ENCODE data around the gene CRHR2. TPM values are rescaled to one million over a fixed set of nuclear protein-coding genes. Genes with fewer than 3 reads are reported as not detected.
"Not testable (repeated sequence)": the region's sequence is repeated elsewhere in the genome, so short reads cannot be mapped to it uniquely, and the experiment has no call there.

Gene CRHR2
- total RNA-seq, 1 donor from 2014 or later, result not detected

- no peak for DNase-seq (ENCODE audit: low read depth)
Measured at GRCh38 chr7:30656006-30656957, 26.0 kb downstream of the CRHR2 start.

DNA sequence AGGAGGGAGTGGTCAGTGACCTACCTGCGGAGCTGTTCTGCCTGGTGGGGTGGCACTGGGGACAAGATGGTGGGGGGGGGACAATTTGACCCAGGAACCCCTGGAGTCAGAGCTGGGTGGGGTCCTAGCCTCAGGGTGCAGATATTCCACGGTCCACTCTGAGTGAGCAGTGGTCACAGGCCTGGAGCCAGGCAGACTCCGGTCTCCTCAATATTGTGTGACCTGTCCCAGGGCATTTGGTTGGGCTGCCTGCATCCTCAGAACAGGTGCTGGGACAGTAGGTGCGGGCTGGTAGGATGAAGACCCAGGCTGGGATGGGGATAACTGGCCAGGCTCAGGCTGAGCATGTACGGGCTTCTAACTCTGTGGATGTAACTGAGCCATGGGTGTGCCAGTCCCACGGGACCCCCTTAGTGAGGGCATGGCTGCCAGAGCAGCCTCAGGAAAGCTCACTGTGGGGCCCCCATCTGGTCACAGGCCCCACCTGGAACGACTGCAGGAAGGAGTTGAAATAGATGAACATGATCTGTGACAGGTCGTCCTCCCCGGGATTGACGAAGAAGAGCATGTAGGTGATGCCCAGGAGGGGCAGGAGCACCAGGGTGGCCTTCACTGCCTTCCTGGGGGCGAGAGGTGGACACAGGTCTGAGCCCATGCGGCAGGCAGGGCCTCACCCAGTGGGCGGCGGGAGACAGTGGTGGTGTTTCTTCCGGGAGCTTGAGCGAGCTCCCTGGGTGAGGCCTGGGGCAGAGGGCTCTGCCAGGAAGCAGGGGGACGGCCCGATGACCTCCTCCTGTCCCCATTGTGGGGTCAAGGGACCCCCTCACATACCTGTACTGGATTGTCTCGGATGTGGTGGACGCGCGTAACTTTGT lies 26.9 kb downstream of the CRHR2 start:
- no peak for DNase-seq (ENCODE audit: low read depth)

- DNase-seq (ENCODE audit: low read depth), result no peak
Measured at GRCh38 chr7:30654296-30655090, 27.8 kb downstream of the CRHR2 start.

DNA sequence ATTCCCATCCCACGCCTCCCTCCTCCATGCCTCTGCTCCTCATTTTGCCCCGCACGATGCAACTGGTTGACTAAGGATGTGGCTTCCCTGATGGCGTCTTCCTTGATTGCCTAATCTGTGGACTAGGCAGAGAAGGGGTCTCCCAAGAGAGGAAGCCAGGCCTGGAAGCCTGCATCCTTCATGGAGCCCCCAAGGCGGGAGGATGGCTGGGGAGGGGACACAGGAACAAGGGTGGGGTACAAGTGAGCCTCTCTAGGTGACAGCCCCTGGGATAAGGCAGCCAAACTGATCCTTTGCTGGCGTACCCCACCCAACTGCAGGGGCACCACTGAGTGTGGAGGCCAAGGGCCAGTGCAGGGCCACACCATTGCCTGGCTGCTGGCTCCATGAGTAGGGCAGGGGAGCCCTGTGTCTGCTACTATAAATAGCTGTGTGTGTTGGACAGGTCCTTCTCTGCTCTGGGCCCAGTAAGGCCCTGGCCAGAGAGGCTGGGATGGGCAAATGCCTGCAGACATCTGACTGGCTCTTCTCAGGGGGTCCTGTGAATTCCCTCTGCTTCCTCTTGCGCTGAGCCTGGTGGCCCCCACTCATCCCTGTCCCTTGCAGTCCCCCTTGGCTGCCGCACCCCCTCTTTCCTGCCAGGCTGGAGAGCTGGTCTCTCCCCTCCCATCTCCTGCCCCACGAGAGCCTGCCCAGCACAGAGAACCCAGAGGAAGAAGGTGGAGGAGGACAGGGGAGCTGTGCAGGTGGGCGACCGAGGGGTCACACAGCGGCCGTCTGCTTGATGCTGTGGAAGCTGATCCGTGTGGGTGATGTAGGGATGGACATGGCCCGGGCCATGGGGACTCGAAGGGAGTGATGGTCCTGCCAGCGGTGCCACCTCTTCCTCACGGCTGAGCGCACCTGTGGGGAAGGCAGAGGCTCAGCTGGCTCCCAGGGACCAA lies 29.3 kb downstream of the CRHR2 start:
- no peak for DNase-seq (ENCODE audit: low read depth)

DNA sequence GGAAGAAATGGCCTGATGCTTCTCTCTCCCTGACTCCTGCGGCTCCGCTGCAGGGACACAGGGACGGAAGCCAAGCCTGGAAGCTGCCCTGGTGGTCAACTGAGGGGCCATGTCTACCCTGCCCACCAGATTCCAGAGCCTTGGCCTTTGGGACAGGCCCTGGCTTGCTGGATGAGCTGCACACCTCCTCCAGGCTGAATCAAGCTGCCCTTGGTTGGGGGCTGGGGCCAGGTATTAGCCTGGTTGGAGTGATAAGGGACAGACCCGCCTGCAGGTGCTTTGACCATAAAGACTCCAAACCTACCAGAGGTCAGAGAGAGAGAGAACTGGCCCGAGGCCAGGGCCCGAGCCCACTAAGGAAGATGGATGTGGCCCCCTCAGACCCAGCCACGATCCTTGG lies 30.1 kb downstream of the CRHR2 start:
- DNase-seq (ENCODE audit: low read depth), result no peak

DNA sequence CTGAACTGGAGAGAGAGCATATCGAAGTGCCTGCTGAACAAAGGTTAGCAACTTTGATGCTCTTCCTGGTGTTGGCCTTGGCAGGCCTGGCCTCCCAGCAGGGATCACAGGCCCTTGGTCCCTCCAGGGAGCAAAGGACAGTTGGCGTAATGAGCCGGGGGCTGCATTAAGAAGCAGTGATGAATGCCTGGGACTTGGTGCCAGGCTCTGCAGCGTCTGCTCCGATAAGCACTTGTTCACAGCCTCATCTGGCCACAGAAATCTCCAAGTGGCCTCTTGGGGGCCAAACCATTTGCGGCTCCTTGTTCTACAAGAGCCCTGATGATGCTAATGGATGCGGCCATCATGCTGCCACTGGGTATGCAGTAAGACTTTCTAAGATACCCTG lies 31.8 kb downstream of the CRHR2 start:
- no peak for DNase-seq (ENCODE audit: low read depth)

DNA sequence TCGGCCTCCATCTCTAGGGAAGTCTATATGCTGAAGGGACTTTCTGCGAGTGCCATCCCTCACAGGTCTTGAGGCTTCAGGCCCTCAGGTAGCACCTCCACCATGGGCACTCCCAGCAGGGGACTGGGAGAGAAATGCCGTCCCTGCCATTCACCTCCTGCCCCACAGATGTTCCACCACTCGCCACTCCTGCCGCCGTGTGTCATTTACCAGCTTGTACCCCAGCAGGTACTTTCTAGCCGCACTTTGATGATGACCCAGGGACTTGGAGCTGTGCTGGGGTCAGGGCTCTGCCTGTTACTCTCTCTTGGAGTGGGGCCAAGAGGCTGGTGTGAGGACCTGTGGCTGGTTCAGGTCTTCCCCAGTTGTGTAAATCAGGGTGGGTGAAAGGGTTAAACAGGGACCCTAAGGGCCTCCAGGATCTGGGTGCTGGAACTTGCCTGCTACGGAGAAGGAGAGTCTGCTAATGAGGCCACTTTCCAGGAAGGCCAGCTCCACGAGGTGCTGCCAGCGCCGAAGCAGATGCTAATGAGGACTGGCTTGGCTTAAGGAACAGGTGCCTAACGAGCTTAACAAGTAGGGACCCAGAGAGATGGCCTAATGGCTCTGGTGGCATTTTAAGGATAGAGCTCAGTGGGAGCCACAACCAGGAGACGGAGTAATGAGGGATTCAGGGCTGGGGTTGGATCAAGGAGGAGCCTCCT lies 32.4 kb downstream of the CRHR2 start:
- DNase-seq (ENCODE audit: low read depth), result no peak

- DNase-seq (ENCODE audit: low read depth), result no peak
Measured at GRCh38 chr7:30648744-30649540, 33.3 kb downstream of the CRHR2 start.

- peak; percentile 24 for DNase-seq (ENCODE audit: low read depth)
Measured at GRCh38 chr7:30647589-30648364, 34.5 kb downstream of the CRHR2 start.

- no peak for DNase-seq (ENCODE audit: low read depth)
Measured at GRCh38 chr7:30646154-30646553, 36.1 kb downstream of the CRHR2 start.

DNA sequence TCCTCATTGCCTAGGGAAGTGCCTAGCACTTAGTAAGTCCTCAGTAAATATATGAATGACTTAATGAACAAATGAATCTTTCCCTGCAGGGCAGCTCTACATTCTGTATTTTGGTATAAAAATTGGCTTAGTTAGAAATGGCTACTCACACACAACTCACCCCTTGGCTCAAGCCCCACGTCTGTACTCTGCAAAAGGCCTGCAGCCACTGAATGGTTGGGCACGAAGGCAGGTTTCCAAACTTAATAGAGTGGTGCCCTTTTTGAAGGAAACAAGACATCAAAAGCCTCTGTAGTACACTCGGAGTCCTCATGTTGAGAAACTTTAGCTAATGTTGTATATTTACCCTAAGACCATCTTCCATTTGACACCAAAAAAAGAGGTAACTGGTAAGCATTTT lies 36.6 kb downstream of the CRHR2 start:
- DNase-seq (ENCODE audit: low read depth), result no peak

DNA sequence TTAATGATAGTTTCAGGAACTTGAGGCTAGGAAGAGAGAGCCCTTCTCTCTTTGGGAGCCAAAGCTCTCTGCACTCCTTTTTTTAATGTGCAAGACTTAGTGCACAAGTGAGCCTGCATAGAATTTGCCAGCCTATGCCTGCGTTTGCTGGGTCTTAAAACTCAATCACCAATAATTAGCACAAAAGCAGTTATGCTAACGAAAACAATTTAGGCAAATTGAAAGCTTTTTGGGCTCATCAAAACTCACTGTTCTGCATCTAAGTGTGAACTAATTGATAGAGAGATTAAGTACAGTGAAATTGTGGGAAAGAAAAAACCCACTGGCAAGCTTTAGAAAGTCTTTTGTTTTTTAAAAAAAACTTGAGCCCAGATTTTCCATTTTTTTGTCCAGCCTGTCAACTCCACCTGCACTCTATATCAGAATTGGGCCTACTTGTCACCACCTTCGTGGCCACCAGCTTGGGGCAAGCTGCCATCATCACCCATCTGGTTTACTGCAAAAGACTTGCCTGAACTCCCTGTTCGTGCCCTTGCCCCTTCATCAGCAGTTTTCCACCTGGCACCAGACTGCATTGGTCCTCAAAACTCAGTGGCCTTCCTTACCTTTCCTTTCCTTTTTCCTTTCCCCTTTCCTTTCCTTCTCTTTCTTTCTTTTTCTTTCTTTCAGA lies 37.8 kb downstream of the CRHR2 start:
- DNase-seq (ENCODE audit: low read depth), result no peak

DNA sequence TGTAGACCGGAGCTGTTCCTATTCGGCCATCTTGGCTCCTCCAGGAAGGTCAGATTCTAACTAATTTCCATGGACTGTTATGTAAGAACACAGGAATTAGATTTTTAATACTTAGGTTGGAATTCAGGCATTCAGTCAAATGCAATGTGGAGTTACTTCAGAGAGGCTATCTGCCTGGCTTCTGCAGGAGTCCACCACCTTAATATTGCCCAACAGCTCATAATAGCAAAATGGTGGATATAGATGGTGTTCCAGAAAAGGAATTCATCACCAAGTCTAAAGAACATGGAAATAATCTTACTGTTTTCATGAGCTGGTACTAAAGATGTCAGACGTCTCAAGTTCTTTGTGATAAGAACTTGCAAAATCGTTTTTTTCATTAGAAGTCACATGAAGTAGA lies 39.5 kb downstream of the CRHR2 start:
- no peak for DNase-seq (ENCODE audit: low read depth)

- DNase-seq (ENCODE audit: low read depth), result not testable (repeated sequence)
Measured at GRCh38 chr7:30642322-30642721, 39.9 kb downstream of the CRHR2 start.

DNA sequence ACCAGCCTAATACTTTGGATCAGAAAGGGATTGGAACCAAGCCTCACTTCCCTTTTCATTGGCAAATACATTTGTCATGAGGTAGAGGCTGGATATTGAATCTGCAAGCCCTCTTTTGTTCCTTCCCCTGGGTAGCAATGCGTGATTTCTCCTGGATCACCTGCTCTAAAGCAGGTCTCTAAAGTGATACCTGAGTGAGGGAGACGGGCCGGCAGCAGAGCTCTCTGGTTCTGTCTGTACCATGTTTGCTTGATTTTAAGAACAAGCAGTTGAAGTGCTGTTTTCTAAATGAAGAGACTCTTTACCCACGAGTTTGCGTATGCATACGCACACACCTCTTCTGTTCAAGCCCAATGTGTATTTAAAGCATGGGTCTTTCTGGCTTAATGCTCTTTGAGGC lies 46.5 kb downstream of the CRHR2 start:
- no peak for DNase-seq (ENCODE audit: low read depth)

- no peak for DNase-seq (ENCODE audit: low read depth)
Measured at GRCh38 chr7:30634634-30635201, 47.5 kb downstream of the CRHR2 start.

- no peak for DNase-seq (ENCODE audit: low read depth)
Measured at GRCh38 chr7:30634193-30634626, 48.0 kb downstream of the CRHR2 start.

All from myocyte (in vitro differentiated cells).